GM12875 (cell line): ENCODE data around the gene CLPSL2.
A peak's percentile ranks its signal among the peaks of the same experiment; 100 is the strongest.

ENCODE experiments used
- H3K4me3 ChIP-seq: one replicate; pipeline ENCODE4 v1.5.1; 2011; ENCODE audit warnings: low read depth, low read length, control low read depth
- TF ChIP-seq, protein P1 (sequence below): IDR thresholded peaks from 2 replicates; pipeline ENCODE4 v1.5.1; 2011; ENCODE audit warnings: low read depth, mild to moderate bottlenecking, control low read depth, inconsistent platforms, low read length, moderate library complexity, borderline replicate concordance; ENCODE audit not compliant: insufficient read depth

CLPSL2 gene

DNA sequence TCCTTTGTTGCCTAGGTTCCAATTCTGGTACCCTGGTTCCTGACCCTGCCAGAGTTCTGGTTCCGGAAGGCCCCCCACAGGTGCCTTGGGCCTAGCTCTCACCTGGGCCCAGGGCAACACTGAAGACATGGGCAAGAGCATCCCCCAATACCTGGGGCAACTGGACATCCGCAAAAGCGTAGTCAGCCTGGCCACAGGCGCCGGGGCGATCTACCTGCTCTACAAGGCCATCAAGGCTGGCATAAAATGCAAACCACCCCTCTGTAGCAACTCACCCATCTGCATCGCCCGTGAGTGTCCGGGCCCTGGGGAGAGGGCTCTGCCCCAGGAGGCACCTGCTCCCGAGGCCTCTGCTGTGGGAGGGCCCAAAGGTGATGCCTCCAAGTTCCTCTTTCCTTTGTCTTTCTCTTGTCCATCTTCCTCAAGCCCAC lies 39.4 kb upstream of the CLPSL2 start, which contains the start of gene ARMC12:
ARMC12 (plus strand) TSS at position 51 of the 431 bp plus-strand sequence; CDS start at position 128, 77 bp downstream.
- TF ChIP-seq, protein P1, sequence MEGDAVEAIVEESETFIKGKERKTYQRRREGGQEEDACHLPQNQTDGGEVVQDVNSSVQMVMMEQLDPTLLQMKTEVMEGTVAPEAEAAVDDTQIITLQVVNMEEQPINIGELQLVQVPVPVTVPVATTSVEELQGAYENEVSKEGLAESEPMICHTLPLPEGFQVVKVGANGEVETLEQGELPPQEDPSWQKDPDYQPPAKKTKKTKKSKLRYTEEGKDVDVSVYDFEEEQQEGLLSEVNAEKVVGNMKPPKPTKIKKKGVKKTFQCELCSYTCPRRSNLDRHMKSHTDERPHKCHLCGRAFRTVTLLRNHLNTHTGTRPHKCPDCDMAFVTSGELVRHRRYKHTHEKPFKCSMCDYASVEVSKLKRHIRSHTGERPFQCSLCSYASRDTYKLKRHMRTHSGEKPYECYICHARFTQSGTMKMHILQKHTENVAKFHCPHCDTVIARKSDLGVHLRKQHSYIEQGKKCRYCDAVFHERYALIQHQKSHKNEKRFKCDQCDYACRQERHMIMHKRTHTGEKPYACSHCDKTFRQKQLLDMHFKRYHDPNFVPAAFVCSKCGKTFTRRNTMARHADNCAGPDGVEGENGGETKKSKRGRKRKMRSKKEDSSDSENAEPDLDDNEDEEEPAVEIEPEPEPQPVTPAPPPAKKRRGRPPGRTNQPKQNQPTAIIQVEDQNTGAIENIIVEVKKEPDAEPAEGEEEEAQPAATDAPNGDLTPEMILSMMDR, result no peak
- H3K4me3 ChIP-seq, result no peak within 1 kb of the TSS

DNA sequence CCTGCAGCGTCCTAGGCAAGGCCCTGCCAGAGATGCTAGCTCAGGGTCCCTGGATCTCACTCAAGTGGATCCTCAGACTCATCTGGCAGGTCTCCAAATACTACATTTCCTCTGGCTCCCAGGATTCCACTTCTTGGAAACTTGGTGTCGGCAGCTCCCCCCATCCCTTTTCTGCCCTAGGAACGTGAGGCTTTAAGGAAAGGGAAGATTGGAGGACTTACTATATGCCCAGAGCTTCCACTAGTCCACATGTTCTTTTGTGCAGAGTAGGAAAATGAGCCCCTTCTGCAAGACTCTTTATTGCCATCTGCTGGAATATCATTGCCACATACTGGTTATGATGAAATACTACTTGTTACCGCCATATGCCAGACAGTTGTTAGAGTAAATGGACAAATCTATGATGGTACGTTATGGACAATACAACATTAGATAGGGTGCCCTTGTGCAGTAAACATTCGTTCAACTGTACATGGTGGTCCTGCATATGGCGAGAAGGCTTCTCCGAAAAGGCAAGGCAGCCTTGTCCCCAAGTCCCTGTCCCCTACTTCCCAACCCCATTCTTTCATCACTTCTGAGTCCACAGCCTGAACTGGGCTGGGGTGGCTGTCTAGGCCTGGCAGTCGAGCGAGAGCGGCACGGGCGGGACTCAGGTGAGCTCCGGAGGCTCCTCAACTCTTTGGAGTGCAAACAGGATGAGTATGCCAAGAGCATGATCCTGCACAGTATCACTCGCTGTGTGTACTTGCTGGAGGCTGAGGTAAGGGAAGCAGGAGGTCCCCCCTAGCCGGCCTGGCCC lies 38.8 kb upstream of the CLPSL2 start:
- no peak overlapping the region for H3K4me3 ChIP-seq
- TF ChIP-seq, protein P1, result peak; percentile 56

DNA sequence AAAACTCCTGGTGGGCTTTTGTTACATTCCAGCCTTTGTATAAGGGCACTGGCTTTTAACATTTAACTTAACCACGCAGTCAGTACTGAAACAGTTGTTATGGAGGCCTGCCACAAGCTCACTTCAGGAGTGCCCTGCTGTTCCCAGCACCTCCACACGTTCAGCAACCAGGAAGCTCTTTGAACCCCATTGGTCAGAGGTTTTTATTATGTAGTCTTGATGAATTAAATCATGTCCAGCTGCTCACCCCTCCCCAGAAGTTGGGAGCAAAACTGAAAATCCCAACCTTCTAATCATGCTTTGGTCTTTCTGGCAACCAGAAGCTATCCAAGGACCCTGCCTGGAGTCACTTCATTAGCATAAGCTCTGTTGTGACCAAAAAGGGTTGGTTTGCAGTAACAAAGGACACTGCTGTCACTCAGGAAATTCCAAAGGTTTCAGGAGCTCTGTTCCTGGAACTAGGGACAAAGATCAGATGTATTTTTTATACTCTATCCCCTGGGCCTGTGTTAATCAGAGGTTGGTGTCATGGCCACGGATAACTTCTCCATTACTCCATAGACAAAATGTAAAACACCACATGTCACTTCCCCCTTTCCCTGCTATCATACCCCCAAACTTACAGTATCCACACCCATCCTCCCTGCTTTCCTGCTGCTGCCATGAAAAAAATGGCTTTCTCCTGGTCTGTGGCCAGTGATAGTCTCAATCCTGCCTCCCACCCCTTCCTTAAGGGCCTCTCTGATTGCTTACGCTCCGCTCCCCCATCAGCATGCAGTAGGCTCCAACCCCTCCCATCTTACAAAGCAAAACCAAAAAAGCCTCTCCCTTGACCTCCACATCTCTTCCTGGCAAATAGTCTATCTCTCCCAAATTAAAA lies 36.5 kb upstream of the CLPSL2 start:
- TF ChIP-seq, protein P1, result no peak
- no peak overlapping the region for H3K4me3 ChIP-seq

DNA sequence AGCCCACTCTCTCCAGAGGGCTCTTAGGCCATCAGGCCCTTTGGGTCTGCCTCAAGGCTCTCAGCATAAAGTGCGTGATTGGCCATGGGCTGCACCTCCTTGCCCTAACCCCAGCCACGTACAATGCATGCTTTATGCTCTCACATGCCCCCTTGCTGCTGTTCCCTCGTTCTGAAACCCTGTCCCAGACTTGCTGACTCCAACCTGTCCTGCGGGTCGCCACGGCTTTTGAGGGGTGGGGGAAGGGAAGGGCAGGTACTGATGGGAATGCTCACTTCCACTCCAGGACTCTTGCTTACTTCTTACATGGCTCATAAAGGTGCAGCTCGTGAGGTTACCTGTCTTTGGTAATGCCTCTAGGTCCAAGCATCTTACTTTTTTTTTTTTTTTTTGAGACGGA lies 33.6 kb upstream of the CLPSL2 start:
- TF ChIP-seq, protein P1, result no peak
- H3K4me3 ChIP-seq, result no peak overlapping the region

DNA sequence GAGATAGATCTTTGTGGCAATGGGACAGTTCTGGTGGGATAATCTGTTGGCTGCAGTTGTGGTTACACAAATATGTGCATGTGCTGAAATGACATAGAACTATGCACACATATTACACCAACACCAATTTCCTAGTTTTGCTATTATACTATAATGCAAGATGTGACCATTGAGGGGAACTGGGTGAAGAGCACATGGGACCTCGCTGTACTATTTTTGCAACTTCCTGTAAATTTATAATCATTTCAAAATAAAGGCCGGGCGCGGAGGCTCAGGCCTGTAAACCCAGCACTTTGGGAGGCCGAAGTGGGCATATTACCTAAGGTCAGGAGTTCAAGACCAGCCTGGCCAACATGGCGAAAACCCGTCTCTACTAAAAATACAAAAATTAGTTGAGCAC lies 30.9 kb upstream of the CLPSL2 start:
- TF ChIP-seq, protein P1, result no peak
- no peak overlapping the region for H3K4me3 ChIP-seq

DNA sequence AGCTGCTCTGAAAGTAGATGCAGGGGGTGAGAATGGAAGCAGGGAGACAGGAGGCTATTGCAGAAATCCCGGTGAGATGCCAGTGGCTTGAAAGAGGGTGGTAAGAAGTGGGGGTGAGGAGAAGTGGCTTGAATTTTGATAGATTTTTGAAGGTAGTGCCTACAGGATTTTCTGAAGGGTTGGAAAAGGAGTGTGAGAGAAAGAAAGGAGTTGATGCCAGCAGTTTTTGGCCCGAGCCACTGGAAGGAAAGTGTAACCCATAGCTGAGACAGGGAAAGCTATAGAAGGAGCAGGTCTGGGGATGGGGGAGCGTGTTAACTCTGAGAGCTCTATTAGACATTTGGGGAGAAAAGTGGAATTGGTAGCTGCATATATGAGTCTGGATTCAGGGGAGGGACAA lies 29.9 kb upstream of the CLPSL2 start:
- no peak overlapping the region for H3K4me3 ChIP-seq
- TF ChIP-seq, protein P1, result no peak

DNA sequence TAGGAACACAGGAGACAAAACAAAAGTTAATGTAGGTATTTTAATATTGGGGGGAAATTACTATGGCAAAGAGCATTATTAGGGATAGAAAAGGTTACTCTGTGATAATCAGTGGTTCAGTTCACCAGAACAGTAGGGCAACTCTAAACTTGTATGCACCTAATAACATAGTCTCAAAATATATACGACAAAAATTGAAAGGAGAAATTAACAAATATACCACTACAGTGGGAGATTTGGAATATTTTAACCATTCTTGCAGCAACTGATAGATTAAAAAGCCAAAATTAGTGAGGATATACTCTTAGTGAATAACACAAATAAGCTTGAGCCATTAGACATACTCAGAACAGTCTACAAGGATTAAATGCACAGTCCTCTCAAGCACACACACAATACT lies 28.5 kb upstream of the CLPSL2 start:
- TF ChIP-seq, protein P1, result no peak
- H3K4me3 ChIP-seq, result no peak overlapping the region
